Sciatic nerve (tissue), 2 donors: ENCODE results near the gene NOTCH1. TPM values are rescaled to one million over a fixed set of nuclear protein-coding genes. Genes with fewer than 3 reads are reported as not detected.

Experiments used
- ATAC-seq: fragments of 200-7000 bp; cut with Tn5 transposase; one replicate; pipeline ENCODE4 v1.9.1; 2020; ENCODE audit warnings: mild to moderate bottlenecking, moderate library complexity
- DNase-seq: peaks from one replicate; pipeline ENCODE4 v3.0.0-alpha.2; 2020; ENCODE audit warnings: low spot score
- intact Hi-C: fragments of 100-400 bp; cut with DNase I; formaldehyde crosslinking; loops from one replicate; pipeline ENCODE4 v1.14.2; 2022
- total RNA-seq: library from RNA; stranded (reverse); fragmentation: NEBNext Ultra II Directional; extraction: Animal tissue kit (Norgen Biotek cat#: 25700); gene quantifications from one replicate; pipeline ENCODE4 v1.2.1, GENCODE V29; 2021
- donor health status: DM: no; HTN: no; CAD: no.
- donor health status: DM: no; HTN: no; CAD: no.

The NOTCH1 gene
- total RNA-seq, 1 donor from 2014 or later: 84.2 TPM

- intact Hi-C loops: no loop called here
These were observed 75.5 kb downstream of the NOTCH1 start for GRCh38 chr9:136470356-136470755.

GRCh38 chr9:136467766-136468165, 78.1 kb downstream of the NOTCH1 start:
- intact Hi-C loops: no loop called here
- no peak for ATAC-seq
- DNase-seq: no peak

More at GRCh38 chr9:136470356-136470755, 75.5 kb downstream of the NOTCH1 start:
- ATAC-seq: no peak
- no peak for DNase-seq

GRCh38 chr9:136466155-136466541, 79.7 kb downstream of the NOTCH1 start:
- intact Hi-C loops: no loop called here
- ATAC-seq (no peak), DNase-seq (no peak)

GRCh38 chr9:136465500-136466154, 80.2 kb downstream of the NOTCH1 start:
- intact Hi-C loops: no loop called here
- DNase-seq (no peak), ATAC-seq (no peak)

- ATAC-seq (no peak), DNase-seq (no peak)
These were observed 81.6 kb downstream of the NOTCH1 start for GRCh38 chr9:136464241-136464640.

GRCh38 chr9:136463578-136463977, 82.3 kb downstream of the NOTCH1 start:
- intact Hi-C loops: no loop called here
- no peak for ATAC-seq

More at GRCh38 chr9:136464241-136464640, 81.6 kb downstream of the NOTCH1 start:
- intact Hi-C loops: no loop called here

GRCh38 chr9:136462664-136463063, 83.2 kb downstream of the NOTCH1 start:
- no peak for ATAC-seq
- DNase-seq: no peak
- intact Hi-C loops: no loop called here

More at GRCh38 chr9:136463578-136463977, 82.3 kb downstream of the NOTCH1 start:
- no peak for DNase-seq

GRCh38 chr9:136460772-136461325, 85.0 kb downstream of the NOTCH1 start:
- DNase-seq (no peak), ATAC-seq (no peak)
- intact Hi-C loops: no loop called here

- no peak for DNase-seq
- ATAC-seq: no peak
- intact Hi-C loops: no loop called here
These were observed 86.4 kb downstream of the NOTCH1 start for GRCh38 chr9:136459425-136459824.

- ATAC-seq: no peak
- no peak for DNase-seq
- intact Hi-C loops: no loop called here
These were observed 88.5 kb downstream of the NOTCH1 start for GRCh38 chr9:136457326-136457725.

- no peak for DNase-seq
- intact Hi-C loops: no loop called here
- no peak for ATAC-seq
These were observed 89.6 kb downstream of the NOTCH1 start for GRCh38 chr9:136456258-136456657.

GRCh38 chr9:136455043-136456002, 90.5 kb downstream of the NOTCH1 start:
- intact Hi-C loops: no loop called here
- ATAC-seq (no peak), DNase-seq (no peak)

- DNase-seq (no peak), ATAC-seq (no peak)
- intact Hi-C loops: no loop called here
These were observed 91.6 kb downstream of the NOTCH1 start for GRCh38 chr9:136454026-136454796.

- intact Hi-C loops: no loop called here
- no peak for DNase-seq
- no peak for ATAC-seq
These were observed 92.5 kb downstream of the NOTCH1 start for GRCh38 chr9:136453326-136453725.

- intact Hi-C loops: no loop called here
- DNase-seq (no peak), ATAC-seq (no peak)
These were observed 94.5 kb downstream of the NOTCH1 start for GRCh38 chr9:136451221-136451877.

- intact Hi-C loops: no loop called here
- ATAC-seq (no peak), DNase-seq (no peak)
These were observed 97.2 kb downstream of the NOTCH1 start for GRCh38 chr9:136448655-136449054.

- intact Hi-C loops: no loop called here
These were observed 98.6 kb downstream of the NOTCH1 start for GRCh38 chr9:136447173-136447778.

GRCh38 chr9:136445799-136446198, 100.0 kb downstream of the NOTCH1 start:
- no peak for ATAC-seq

More at GRCh38 chr9:136447173-136447778, 98.6 kb downstream of the NOTCH1 start:
- no peak for ATAC-seq
- no peak for DNase-seq

More at GRCh38 chr9:136445799-136446198, 100.0 kb downstream of the NOTCH1 start:
- no peak for DNase-seq
- intact Hi-C loops: no loop called here
